HG03439 (cell line): ENCODE measurements around the gene CNRIP1.
"Not testable (repeated sequence)": the region's sequence is repeated elsewhere in the genome, so short reads cannot be mapped to it uniquely, and the experiment has no call there.

Source experiments
- ATAC-seq: cut with Tn5 transposase; IDR thresholded peaks from one replicate; pipeline ENCODE4 v1.9.1; 2021; ENCODE audit warnings: mild to moderate bottlenecking, moderate library complexity; ENCODE audit not compliant: unreplicated experiment

CNRIP1 gene

DNA sequence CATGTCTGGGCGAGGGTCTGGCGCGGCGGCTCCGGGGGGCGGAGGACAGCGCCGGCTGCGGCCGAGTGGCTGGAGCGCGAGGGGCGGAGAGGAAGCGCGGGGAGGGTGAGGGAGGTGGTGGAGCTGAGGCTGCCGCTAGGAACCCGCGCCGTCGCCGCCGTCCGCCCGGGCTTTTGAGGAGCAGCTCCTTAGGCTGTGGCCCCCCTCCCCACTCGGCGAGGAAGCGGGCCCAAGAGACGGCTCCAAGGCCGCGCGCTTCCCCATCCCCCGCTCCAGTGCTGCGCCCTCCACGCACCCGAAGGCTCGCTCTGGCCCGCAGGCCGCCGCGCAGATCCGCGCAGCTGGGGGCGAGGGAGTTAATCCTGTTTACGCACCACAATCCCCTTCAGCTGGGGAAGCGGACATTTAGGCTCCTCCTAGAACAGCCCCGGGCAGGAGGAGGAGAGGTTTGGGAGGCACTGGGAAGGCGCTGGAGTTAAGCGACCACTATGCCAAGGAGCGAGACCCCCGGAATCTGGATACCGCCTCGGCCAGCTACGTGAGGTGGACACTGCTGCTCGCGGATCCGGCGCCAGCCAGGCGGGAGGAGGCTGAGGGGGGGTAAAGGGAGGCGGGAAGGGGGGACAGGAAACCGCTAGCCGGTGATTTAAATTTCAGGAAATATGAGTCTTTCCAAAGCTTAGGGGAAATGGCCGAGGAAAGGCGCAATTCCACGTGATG is at the start of gene CNRIP1:
CNRIP1 (minus strand) TSS at position 552 of the 720 bp plus-strand sequence; CDS start at position 3, 549 bp downstream.
- ATAC-seq: no peak

DNA sequence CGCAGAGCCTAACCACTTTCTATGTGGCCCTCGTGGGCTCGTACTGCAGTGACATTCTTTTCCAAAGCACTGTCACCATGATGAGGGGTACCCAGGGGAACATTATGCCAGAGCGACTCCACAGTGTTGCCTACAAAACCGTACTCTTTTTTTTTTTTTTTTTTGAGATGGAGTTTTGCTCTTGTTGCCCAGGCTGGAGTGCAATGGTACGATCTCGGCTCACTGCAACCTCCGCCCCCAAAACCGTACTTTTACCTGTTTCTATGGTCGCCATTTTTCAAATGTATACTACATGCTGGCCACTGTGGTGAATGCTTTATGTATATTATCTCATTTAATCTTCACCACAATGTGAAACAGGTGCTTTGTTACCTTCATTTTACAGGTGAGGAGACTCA is 49.6 kb upstream of the CNRIP1 start:
- ATAC-seq: no peak

DNA sequence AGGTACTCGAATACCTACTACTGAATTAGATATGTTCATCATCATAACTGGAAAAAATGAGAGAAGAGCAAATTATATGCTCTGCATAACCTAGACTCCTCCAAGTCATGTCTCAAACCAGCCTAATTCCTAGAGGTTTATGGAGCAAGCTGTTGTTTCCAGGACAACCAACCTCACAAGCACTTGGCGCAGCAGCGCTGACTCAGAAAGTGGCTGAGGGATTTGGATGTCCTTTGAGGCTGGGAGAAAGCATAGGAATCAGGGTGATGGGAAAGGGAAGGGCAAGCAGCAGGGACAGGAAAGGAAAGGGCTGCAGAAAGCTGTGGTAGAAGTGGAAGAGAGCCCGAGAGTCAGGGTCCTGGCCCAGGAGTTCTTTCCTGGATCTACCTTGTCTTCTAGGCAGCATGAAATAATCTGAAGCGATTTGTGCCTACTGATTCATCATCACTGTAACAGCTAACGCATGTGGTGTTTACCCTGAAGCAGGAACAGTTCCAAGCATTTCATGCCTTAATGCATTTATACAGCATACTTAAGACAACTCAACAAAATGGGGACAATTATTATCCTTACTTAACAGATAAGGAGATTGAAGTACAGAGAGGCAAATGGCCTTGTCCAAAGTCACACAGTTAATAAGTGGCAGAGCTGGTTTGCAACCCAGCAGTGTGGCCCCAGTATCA is 49.0 kb upstream of the CNRIP1 start:
- ATAC-seq: no peak

DNA sequence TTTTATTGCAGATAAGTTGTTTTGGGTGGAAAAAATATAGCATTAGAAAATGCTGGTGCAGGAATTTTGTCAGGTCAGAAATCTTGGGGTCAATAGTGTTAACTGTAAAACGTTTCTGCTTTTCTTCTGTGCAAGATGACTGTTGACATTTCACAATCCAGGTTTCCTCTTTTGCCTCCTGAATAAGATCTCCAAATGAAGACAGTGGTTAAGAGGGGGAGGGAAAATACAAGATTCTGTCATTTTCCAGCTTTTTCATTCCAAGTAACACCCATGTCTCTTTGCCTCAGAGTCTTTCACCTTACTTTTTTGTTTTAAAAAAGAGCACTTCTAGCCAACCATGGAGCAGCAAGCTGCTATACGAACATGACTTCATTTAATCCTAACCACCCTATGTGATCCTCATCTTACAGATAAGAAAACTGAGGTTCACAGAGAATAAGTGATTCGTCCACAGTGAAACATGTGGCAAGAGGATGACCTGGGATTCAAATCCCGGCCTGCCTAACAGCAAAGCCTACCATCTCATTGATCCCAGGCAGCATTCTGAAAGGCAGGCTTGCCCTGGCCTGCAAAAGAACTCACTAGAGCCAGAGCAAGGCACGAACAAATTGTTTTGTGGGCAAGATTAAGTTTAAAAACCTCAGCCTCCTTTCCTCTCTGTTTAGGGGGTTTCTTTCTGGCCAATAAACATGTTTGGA is 48.4 kb upstream of the CNRIP1 start:
- no peak for ATAC-seq

DNA sequence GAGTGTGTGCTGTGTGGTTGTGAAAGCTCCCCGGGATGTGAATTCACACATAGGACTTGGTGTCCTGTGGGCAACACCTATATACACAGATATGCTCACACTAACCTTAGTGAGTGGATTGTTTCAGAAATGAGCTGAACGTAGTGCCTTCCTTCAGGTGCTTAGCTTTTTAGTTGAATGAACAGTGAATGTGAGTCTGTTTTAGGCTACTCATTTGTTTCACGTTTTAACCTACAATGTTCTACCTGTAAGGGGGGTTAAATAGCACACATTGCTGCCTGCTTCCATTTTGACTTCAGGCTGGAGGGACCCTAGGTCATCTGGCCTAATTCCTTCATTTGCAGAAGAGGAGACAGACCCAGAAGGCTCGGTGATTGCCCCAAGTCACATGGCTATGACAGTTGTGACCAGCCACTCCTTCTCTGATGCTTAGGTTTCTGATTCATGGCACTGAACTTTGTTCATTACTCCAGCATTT is 46.4 kb upstream of the CNRIP1 start:
- ATAC-seq: peak; percentile 46

GRCh38 chr2:68365087-68365486 is 45.3 kb upstream of the CNRIP1 start, which contains the start of gene PLEK:
Gene PLEK, plus strand, starts transcription at chr2:68365282. Its CDS starts 70 bp downstream, at chr2:68365352.
- peak; percentile 46 for ATAC-seq

- no peak for ATAC-seq
These were observed 44.0 kb upstream of the CNRIP1 start for GRCh38 chr2:68363721-68364120.

DNA sequence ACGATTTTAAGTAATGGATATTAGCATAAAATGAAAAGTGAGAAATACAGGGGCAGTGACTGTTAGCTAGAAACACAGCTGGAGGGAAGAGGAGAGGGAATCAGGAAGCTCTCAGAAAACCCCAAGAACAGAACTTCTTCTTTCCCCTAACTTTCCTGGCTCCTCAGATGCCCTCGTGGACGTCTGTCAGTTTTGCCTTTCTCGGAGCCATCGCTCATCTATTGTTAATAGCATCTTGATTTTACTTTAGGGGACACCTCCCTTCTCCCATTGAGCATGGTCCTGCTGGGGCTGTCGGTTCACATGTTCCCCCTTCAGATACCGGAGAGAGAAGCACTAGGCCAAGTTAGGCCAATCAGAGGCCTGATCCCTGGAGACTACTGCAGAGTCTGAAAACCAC is 43.0 kb upstream of the CNRIP1 start:
- ATAC-seq: no peak

DNA sequence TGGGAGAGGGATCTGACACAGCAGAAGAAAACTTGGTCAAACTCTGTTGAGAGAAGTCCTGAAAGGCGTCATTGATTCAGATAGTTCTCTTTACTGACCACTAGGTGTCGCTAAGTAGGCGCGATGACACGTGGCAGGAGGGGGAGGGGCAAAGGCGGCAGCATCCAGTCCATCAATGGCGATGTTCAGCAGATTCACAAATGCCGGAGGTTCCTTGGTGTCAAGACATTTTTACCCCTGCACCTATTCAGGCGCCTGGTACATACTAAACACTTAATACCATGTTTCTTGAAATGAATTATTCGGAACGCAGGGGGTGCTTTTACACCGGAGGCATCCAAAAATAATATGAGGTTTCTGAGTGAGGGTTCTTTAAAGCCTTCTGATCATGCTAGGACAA is 42.3 kb upstream of the CNRIP1 start:
- ATAC-seq: peak; percentile 39

- no peak for ATAC-seq
These were observed 40.1 kb upstream of the CNRIP1 start for GRCh38 chr2:68359889-68360288.

DNA sequence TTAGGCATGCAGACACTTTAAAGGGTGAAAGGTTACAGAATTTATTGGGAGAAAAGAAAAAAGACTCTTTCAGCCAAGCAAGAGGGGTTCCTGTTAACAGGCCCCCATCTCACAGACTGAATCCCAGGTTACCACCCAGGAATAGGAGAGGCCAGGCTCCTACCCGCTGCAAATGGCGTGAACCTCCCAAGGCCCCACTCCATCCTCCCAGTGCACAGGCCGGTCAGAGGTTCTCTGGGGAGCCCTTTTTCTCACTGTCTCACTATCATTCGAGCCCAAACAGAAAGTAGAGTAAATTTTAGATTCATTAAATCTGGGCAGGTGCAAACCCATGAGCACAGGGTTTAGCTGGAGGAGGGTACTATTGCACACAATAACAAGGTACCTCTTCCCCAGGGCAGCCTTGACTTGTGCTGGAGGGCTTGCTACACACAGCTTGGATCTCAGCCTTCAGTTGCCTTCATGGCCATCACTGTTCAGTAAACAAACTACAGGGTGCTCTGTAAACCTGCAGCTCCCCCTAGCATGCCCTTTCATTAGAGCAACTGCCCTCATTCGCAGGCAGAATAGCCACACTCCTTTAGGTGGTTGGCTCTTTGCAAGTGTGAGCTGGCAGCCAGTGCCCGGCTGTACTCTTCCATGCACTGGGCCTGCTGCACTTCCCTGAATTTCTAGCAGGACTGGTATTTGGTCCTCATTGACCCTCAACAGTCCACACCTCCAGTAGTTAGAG is 38.0 kb upstream of the CNRIP1 start:
- peak; percentile 59 for ATAC-seq

DNA sequence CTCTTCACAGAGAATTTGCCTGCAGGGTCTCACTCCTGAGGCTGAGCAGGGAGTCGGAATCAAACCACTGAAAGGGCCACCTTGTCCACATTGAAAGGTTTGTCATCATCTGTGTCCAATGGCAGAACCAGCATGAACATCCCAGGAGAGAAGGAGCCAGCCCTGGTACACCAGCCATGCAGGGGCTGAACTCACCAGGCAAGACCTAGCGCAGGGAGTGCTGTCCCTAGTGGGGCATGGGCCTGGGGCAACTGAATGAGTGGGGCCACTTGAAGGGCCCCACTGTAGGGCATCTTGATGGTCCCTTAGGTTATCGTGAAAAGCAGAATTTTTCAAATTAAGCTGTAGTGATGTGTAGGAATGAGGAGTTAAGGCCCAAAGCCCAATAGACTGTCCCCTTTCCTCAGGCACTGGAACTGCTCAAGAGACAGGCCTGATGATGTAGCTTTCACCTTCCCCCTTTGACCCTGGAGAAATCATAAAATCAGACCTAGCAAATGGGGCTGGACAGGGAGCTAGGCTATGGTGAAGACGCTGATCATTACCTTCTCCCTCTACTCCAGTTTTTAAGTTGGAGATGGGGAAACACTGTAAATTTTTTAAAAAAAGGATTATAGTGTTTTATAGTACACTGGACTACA is 37.0 kb upstream of the CNRIP1 start:
- no peak for ATAC-seq

- no peak for ATAC-seq
These were observed 33.1 kb upstream of the CNRIP1 start for GRCh38 chr2:68352651-68353391.

- no peak for ATAC-seq
These were observed 32.2 kb upstream of the CNRIP1 start for GRCh38 chr2:68351997-68352396.

- ATAC-seq: not testable (repeated sequence)
These were observed 29.3 kb upstream of the CNRIP1 start for GRCh38 chr2:68349091-68349490.

- no peak for ATAC-seq
These were observed 25.6 kb upstream of the CNRIP1 start for GRCh38 chr2:68345129-68345875.

DNA sequence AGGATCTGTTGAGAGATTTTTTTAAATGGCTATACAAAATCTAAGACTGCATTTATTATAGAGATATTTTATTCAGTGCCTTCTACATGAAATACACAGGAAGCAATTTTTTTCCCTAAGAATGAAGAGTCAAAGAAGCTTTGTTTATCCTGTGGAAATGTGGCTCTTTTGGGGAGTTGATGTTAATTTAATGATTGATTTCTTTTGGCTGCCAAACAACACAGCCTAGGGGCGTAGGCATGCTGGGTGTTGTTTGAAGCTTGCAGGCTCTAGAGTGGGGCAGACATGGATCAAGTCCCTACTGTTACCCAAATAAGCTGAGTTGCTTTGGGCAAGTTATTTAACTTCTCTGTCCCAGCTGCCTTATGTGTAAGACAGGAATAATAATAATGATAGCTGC is 24.3 kb upstream of the CNRIP1 start:
- no peak for ATAC-seq

DNA sequence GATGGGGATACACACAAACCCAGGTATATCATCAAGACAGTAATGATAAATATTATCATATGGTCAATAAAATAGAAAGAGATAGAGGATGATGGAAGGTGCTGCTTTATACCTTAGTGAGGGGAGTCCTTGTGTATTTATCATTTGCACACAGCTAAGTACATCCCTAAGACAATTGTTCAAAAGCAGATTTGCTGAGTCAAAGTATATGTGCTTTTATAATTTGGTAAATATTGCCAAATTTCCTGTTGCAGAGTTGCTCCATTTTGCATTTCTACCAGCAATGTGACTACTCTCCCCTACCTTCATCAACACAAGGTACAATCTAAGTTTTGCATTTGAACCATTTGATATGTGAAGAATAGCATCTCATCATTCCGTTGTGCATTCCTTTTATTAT is 22.7 kb upstream of the CNRIP1 start:
- ATAC-seq: no peak

DNA sequence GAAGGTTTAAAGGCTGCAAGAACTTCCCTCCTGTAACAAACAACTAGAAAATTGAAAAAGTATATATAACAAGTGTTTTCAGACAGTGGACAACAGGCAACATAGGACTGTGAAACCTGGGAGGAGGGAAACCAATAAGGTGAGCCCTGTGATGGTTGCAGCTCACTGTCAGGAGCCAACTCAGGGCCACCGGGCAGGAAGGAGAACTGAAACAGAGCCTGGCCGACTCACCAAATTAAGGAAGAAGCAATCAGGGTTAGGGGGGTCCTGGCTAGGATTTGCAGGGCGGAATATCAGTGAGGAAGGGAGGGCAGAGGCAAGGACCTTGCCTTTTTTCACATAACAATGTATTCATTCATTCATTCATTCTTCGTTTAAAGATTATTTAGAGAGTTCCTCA is 21.8 kb upstream of the CNRIP1 start:
- no peak for ATAC-seq
